GM18502 (cell line): Measurements from ENCODE around the gene SP140L.
"Not testable (repeated sequence)": the region's sequence is repeated elsewhere in the genome, so short reads cannot be mapped to it uniquely, and the experiment has no call there.

Source experiments
- ATAC-seq: cut with Tn5 transposase; IDR thresholded peaks from one replicate; pipeline ENCODE4 v1.9.1; 2021; ENCODE audit warnings: mild to moderate bottlenecking; ENCODE audit not compliant: unreplicated experiment, poor library complexity

SP140L gene

DNA sequence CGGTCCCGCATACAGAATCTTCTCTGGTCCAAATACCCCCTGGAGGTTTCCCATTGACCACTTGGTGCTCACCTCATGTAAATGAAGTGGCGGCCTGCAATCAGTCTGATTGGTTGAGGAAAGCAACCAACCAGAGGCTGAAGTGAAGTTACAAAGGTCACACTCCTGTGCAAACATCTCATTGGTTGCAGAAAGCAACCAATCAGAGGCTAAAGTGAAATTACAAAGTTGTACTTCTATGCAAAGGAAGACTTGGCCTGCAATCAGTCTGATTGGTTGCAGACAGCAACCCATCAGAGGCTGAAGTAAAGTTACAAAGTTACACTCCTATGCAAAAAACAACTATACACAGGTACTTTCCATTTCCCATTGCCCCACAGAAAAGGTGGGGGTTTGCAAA lies 86.5 kb downstream of the SP140L start:
- ATAC-seq, result no peak

DNA sequence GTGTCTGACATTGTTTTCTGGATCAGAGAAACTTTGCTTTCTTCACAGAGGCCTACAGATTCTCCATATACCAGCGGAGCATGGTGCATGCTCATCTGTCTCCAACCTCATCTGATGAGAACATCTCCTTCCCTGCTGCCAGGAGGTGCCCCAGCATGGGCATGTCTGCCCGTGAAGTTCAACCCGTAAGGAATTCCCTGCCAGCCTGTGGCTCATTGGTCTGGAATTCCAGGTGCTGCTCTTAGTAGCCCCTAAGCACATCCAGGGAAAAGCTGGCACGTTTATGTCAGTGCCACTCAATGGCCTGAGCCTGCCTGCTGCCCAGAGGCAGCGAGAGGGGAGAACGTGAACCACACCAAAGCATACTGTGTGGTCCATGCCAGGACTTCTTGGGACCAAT lies 87.3 kb downstream of the SP140L start:
- ATAC-seq, result no peak

GRCh38 chr2:230416061-230416721 lies 89.2 kb downstream of the SP140L start, which contains the start of gene SP100:
Gene SP100, plus strand, starts transcription at chr2:230416201. Its CDS starts 96 bp downstream, at chr2:230416297.
- ATAC-seq, result peak; percentile 86

- no peak for ATAC-seq
Observed at GRCh38 chr2:230417436-230417835, 90.4 kb downstream of the SP140L start.

DNA sequence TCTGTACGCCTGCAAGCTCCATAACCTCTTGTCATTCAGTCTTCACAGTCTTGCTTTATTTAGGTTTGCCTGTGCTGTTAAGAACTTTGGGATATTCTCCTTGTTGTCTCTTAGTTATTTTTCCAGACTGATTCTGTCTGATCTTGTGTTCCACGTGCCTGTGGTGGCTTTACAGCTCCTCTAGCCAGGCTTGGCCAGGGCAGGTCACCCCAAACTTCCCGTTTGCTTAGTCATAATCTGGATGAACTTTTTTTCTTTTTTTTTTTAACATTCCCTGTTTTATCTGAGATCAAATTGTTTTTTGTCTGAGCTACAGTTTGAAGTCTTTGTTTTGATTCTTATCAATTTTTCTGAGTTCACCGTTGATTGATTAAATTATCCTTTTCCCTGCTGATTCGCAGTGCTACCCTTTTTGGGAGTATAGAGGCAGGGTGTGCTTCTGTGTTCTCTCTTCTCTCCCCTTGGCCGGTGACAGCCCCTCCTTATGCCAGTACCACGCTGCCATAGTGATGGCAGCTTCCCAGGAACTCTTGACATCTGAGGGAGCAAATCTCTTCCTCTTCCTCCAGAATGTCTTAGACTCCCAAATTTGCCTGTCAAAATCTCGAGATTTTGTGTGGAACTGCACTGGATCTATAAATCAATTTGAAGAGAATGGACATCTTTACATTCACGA lies 91.5 kb downstream of the SP140L start:
- no peak for ATAC-seq

- no peak for ATAC-seq
Observed at GRCh38 chr2:230419181-230419580, 92.2 kb downstream of the SP140L start.

DNA sequence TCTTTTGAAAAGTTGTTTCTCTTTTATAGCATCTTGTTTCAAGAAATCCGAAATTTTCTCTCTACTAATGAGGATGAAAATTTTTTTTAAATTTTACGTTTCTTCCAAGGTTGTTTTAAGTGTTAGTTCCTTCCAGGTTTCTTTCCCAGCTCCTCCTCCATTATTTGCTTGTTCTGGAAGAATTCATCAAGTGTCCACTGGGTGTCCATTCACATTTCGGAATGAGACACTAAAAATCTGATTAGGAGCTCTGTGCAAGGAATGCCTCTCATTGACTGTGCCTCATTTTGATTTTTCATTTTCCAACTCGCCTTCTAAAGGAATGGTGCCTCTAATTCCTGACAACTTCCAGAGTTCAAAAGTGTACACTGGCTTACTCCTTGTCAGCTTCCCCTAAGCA lies 95.2 kb downstream of the SP140L start:
- ATAC-seq, result no peak

- no peak for ATAC-seq
Observed at GRCh38 chr2:230423851-230424458, 97.0 kb downstream of the SP140L start.

DNA sequence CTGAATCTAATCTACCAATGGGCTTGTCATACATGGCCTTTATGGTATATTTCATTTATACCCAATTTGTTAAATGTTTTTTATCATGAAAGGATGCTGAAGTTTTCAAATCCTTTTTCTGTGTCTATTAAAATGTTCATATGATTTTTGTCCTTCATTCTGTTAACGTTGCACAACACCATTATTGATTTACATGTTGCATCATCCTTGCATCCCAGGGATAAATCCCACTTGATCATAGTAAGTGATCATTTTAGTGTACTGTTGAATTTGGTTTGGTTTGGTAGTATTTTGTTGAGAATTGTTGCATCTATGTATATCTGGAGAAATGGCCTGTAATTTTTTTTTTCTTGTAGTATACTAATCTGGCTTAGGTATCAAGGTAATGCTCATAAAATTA lies 98.4 kb downstream of the SP140L start:
- ATAC-seq, result no peak

GRCh38 chr2:230429513-230429912 lies 102.5 kb downstream of the SP140L start:
- ATAC-seq, result no peak

DNA sequence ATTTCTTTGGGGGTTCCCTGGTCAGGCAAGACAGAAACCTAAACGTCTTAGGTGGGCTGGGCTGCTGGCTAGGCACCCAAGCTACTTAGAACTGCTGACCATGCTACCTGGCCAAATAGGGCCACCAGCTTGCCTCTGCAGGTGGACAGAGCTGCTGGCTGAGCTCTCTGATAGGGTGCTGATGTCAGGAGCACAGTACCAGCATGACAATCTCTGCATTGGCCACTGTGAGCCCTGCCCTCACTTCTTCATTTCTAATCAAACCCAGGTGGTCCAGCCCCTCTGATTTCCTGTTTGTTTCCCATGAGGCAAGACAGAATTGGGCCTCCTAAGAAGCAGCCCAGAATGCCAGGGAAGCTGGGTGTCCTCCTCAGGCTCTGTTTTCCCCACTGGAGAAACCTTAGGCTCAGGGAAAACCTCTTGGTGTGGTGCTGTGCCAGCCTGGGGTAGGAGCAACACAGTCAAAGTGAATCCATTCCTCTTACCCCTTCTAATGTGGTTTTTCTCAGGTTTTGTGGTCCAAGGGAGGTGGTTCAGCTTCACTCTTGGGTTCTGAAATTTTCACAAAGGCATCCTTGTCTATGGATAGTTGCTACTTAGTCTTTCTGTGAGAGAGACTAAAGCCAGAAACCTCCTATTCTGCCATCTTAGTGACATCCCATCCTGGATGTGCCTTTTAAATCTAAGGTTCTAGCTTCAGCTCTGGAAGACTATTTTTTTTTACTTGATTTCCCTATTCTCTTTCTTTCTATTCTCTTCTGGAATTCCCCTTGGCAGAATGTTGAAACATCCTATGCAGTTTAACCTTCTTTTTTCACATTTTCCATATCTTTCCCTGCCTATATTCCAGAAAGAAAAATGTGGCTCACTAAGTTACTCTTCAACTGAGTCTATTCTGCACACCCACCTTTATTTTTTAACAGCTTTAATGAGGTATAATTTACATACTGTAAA lies 104.2 kb downstream of the SP140L start:
- ATAC-seq, result no peak

DNA sequence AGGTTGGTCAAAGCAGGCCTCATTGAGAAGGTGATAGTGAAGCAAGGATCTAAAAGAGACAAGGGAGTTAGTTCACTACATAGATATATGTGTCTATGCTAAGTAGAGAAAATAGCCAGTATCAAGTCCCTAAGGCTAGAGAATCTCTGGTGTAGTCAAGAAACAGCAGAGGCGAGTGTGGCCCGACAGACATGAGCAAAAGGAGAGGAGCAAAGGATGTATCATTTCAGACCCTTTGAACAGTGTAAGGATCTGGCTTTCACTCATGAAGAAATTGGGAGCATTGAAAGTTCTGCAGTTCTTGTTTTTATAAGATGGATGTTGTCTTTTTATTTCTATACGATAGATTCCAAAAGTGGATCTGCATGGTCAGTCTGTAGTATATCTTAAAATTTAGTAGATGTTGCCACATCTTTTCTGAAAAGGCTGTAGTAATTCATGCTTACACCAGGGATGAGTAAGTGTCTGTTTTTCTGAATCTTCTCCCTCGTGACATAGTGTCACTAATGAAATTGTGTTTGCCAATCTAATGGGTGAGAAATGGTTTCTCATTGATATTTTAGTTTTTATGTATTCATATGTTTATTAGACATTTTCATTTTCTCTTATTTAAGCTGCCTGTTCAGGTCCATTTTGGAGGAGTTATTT lies 107.8 kb downstream of the SP140L start:
- ATAC-seq, result no peak

DNA sequence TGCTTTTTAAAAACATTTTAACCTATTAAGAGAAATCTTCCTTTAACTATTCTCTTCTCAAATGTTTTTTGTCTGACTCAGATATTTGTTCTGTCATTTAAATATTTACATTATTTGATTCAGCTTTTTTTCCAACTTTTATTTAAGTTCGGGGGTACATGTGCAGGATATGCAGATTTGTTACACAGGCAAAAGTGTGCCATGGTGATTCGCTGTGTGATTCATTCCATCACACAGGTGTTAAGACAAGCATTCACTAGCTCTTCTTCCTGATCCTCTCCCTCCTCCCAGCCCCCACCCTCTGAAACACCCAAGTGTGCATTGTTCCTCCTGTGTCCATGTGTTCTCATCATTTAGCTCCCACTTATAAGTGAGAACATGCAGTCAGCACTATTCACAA lies 108.4 kb downstream of the SP140L start:
- no peak for ATAC-seq

GRCh38 chr2:230439121-230439520 lies 112.1 kb downstream of the SP140L start:
- ATAC-seq, result not testable (repeated sequence)

DNA sequence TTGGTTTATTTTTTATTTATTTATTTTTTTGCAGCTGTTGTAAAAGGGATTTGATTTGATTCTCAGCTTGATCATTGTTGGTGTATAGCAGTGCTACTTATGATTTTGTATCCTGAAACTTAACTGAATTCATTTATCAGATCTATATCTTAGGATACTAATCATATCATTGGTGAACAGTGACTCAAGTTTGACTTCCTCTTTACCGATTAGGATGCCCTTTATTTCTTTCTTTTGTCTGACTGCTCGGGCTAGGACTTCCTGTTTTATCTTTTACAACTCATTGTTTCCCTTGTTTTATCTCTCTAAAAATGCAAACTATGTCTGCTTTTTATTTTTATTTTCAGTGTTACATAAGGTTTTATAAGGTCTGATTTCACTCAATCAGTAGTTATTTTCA lies 112.6 kb downstream of the SP140L start:
- ATAC-seq, result no peak

DNA sequence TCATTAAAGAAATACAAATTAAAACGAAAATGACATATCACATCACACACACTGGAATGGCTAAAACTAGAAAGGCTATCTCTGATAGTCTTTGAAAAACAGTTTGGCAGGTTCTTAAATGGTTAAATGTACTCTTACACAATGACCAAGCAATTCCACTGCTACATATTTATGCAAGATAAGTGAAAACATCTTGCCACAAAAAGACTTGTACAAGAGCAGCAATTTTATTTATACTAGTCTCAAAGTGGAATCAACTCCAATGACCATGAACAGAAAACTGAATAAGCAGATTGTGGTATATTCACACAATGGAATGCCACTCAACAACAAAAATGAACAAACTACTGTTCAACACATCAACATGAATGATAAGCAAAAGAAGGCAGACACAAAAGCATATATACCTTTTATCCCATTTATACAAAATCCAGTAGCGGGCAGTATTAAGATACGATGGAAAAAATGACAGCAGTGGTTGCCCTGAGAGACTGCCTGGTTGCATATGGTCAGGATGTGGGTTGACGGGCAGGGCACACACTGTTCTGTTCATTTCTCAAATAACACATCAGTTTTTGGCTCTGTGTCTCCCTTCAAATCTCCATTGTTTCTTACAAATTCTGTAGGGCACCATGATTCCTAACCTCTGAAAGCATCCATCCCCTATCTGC lies 114.4 kb downstream of the SP140L start:
- ATAC-seq, result peak; percentile 61

DNA sequence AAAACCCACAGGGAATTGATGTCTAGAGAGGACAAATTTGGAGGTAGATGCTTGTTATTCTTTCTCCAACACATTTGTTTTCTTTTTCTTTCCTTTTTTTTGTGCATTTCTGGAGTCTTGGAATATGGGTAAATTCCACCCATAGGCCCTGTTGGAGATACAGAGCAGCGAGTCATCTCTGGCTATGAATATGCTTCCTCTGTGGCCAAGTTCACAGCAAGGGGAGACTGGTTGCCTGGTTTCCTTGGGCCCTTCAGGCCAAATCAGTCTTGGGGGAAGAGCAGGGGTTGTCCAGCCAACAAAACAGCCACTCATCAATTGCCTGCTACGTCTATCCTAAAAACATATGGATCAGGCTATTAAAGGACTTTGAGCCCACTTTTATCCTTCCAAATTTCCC lies 116.5 kb downstream of the SP140L start:
- no peak for ATAC-seq

- ATAC-seq, result no peak
Observed at GRCh38 chr2:230444832-230445231, 117.8 kb downstream of the SP140L start.

- no peak for ATAC-seq
Observed at GRCh38 chr2:230447036-230447435, 120.0 kb downstream of the SP140L start.
